ENCODE measurements around the gene MNS1. TPM values are rescaled to one million over a fixed set of nuclear protein-coding genes. Genes with fewer than 3 reads are reported as not detected.

MNS1 gene
- total and polyA plus RNA-seq, 2 of the 13 experiments (the other 11 are each of a cell fraction or from before 2014, with no cell fraction given), result 0.22 to 1.7 TPM

DNA sequence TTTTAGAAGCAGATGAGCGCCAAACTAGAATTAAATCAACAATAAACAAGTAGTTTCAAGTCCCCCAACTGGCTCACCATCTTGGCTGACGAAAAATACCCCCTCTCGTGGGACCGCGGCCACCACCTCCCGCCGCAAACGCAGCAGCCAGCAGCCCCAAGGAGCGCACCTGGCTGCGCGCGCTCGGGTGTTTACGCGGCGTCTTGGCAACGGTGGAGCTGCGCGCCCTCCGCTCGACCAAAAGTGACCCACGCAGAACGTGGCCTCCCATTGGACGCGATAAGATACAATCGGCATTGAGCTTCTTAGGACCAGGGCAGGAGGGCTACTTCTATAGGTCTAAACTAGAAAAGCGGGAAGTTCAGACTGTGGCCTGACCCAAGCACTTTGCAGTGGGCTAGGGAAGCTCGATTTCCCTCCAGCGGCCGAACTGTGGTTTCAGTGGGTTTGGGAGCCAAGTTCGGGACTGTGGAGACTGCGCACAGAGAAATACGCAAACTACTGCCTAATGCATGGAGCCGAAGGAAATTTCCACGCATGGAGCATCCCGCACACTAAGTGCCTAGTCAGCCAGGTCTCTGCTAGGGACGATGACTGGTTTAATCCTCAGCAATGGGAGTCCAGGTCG lies at the start of gene MNS1 (continued):
- 0 out of 2 replicates have a peak, but pooled peaks have one; percentile 38 for TF ChIP-seq HOXA3 (CRISPR knock-in tag; IDR thresholded peaks at IDR 0.05)
- no peak for TF ChIP-seq RELA (CRISPR knock-in tag; IDR thresholded peaks at IDR 0.05)
- TF ChIP-seq MAZ (IDR thresholded peaks at IDR 0.05; ENCODE audit: borderline replicate concordance, low read depth, low read length), result 0 out of 2 replicates have a peak, but pooled peaks have one; percentile 3
- no peak for TF ChIP-seq MAZ (CRISPR knock-in tag; IDR thresholded peaks at IDR 0.05; ENCODE audit: low read depth)
- peak; percentile 37; the same call in 1 of the 2 replicates for TF ChIP-seq ZSCAN5A (CRISPR knock-in tag; IDR thresholded peaks at IDR 0.05; ENCODE audit: borderline replicate concordance)
- peak; percentile 92 for TF ChIP-seq RFX3 (CRISPR knock-in tag; IDR thresholded peaks at IDR 0.05)
- 0 out of 2 replicates have a peak, but pooled peaks have one; percentile 19 for TF ChIP-seq HOMEZ (CRISPR knock-in tag; IDR thresholded peaks at IDR 0.05; ENCODE audit: low read depth)
- TF ChIP-seq MBNL3 (CRISPR knock-in tag; conservative IDR thresholded peaks at IDR 0.05), result no peak
- TF ChIP-seq PHF20 (CRISPR knock-in tag; IDR thresholded peaks at IDR 0.05), result peak; percentile 32; the same call in 1 of the 2 replicates
- no peak for TF ChIP-seq ZNF558 (CRISPR knock-in tag; IDR thresholded peaks at IDR 0.05; ENCODE audit: borderline replicate concordance)
- peak; percentile 65; the same call in 1 of the 2 replicates for TF ChIP-seq THAP11 (CRISPR knock-in tag; IDR thresholded peaks at IDR 0.05)
- TF ChIP-seq TEAD3 (CRISPR knock-in tag; optimal IDR thresholded peaks at IDR 0.05; ENCODE audit: borderline replicate concordance), result no peak
- TF ChIP-seq, protein P1, sequence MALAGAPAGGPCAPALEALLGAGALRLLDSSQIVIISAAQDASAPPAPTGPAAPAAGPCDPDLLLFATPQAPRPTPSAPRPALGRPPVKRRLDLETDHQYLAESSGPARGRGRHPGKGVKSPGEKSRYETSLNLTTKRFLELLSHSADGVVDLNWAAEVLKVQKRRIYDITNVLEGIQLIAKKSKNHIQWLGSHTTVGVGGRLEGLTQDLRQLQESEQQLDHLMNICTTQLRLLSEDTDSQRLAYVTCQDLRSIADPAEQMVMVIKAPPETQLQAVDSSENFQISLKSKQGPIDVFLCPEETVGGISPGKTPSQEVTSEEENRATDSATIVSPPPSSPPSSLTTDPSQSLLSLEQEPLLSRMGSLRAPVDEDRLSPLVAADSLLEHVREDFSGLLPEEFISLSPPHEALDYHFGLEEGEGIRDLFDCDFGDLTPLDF (CRISPR knock-in tag; IDR thresholded peaks at IDR 0.05), result peak; percentile 90
- no peak for TF ChIP-seq ZKSCAN8 (CRISPR knock-in tag; IDR thresholded peaks at IDR 0.05; ENCODE audit: borderline replicate concordance)
- no peak for TF ChIP-seq ZNF567 (CRISPR knock-in tag; IDR thresholded peaks at IDR 0.05; ENCODE audit: borderline replicate concordance)
- TF ChIP-seq, protein P2, sequence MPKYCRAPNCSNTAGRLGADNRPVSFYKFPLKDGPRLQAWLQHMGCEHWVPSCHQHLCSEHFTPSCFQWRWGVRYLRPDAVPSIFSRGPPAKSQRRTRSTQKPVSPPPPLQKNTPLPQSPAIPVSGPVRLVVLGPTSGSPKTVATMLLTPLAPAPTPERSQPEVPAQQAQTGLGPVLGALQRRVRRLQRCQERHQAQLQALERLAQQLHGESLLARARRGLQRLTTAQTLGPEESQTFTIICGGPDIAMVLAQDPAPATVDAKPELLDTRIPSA (CRISPR knock-in tag; IDR thresholded peaks at IDR 0.05; ENCODE audit: borderline replicate concordance), result no peak
- TF ChIP-seq ELK4 (CRISPR knock-in tag; IDR thresholded peaks at IDR 0.05; ENCODE audit: borderline replicate concordance), result no peak
- no peak for TF ChIP-seq MAF1 (CRISPR knock-in tag; IDR thresholded peaks at IDR 0.05; ENCODE audit: borderline replicate concordance)
- TF ChIP-seq FOXK1 (CRISPR knock-in tag; IDR thresholded peaks at IDR 0.05; ENCODE audit: borderline replicate concordance, low read depth), result peak; percentile 62; the same call in 1 of the 2 replicates
- TF ChIP-seq GATAD2A (CRISPR knock-in tag; IDR thresholded peaks at IDR 0.05), result no peak
- no peak for TF ChIP-seq ZNF496 (CRISPR knock-in tag; IDR thresholded peaks at IDR 0.05; ENCODE audit: insufficient replicate concordance)
- no peak for TF ChIP-seq SMC3 (IDR thresholded peaks at IDR 0.05; ENCODE audit: low read length)
